A549 treated with GW870086 at 1 μM for 4 hours (cell line): ENCODE data around the gene TRIM43B. TPM values are rescaled to one million over a fixed set of nuclear protein-coding genes. Genes with fewer than 3 reads are reported as not detected.

ENCODE experiments used
- total RNA-seq: library from RNA; stranded (reverse); fragments of 200-300 nt; extraction: Qiagen RNA extraction; gene quantifications from 5 replicates; pipeline ENCODE4 v1.2.3, GENCODE V29; 2022; ENCODE audit warnings: low read depth

The TRIM43B gene
- total RNA-seq, result 0.10 to 0.13 TPM in 2 of 5 replicates, not detected in the others

GRCh38 chr2:95484654-95485053, at the start of gene TRIM43B:
Gene TRIM43B, minus strand, starts transcription at chr2:95484754. Its CDS starts 2,040 bp downstream, at chr2:95482714.

Other genes starting within 250 kb of the TRIM43B start
- 0.03 to 0.32 TPM (median 0.18 TPM) in 4 of 5 replicates, not detected in the other for gene PROM2, start 210.3 kb downstream of the TRIM43B start, total RNA-seq
- gene KCNIP3, start 187.4 kb downstream of the TRIM43B start, total RNA-seq, result 1.1 to 1.6 TPM (median 1.3 TPM) in 5 replicates
- gene FAHD2A, start 82.0 kb downstream of the TRIM43B start, total RNA-seq, result 26.0 to 31.3 TPM (median 28.4 TPM) in 5 replicates
- gene TRIM43, start 107.2 kb upstream of the TRIM43B start, total RNA-seq, result 0.13 TPM in 1 of 5 replicates, not detected in the others